HG03378 (cell line): ENCODE data around the gene CA5B.
"Not testable (repeated sequence)": the region's sequence is repeated elsewhere in the genome, so short reads cannot be mapped to it uniquely, and the experiment has no call there.

Experiments
- ATAC-seq: cut with Tn5 transposase; IDR thresholded peaks from one replicate; pipeline ENCODE4 v1.9.1; 2021; ENCODE audit warnings: mild to moderate bottlenecking, moderate library complexity; ENCODE audit not compliant: unreplicated experiment

Gene CA5B

GRCh38 chrX:15812192-15812938 is 74.3 kb downstream of the CA5B start:
- ATAC-seq: no peak

- ATAC-seq: no peak
These were observed 75.3 kb downstream of the CA5B start for GRCh38 chrX:15813416-15813815.

DNA sequence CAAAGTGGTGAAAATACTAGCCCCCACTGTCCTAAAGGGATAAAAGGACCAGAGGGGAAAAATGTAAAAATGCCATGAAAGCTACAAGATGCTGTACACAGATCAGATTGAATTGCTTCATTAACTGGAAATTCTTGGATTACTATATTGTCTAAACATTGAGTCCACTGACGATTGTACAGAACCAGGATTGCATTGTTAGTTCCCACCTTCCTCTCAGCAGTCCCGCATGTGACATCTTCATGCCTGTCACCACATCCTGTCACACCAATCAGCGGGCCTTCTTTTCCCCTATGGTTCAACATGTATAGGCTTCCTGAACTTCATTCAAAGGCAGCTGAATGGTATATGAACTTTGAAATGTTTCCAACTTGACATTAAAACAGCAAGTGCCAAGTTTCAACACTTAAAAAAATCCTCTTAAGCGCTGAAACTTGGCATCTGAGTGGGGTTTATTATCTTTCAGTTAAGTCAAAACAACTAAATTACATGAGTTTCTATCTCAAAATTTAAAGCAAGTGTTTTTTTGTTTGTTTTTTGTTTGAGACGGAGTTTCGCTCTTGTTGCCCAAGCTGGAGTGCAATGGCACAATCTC is 76.8 kb downstream of the CA5B start:
- no peak for ATAC-seq

DNA sequence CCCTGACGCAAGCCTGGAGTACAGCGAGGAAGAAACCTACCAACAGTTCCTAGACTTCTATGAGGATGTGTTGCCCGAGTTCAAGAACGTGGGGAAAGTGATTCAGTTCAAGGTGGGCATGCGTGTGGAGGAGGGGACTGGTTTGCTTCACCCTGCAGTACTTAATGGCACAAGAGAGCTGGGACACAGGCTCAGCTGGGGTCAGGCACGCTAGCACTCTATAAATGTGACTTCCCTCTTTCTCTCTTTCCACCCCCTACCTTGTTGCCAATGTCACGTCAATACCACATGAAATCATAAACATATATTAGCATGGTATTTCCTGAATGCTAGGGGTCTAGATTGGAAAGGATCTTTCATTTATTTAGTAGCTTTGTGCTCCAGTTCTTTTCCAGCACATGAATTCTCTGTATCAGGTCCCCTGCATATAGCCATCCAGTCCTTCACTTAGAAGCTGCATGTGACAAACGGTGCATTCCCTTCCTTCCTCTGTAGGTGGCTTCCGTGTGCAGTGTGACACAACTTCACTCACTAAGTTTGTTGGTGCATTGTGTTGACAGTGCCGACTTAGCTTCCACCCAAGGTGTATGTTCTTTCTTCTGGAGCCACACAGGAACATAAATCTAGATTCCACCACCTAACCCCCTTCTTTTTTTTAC is 77.8 kb downstream of the CA5B start:
- peak; percentile 61 for ATAC-seq

GRCh38 chrX:15816438-15816809 is 78.4 kb downstream of the CA5B start:
- no peak for ATAC-seq

DNA sequence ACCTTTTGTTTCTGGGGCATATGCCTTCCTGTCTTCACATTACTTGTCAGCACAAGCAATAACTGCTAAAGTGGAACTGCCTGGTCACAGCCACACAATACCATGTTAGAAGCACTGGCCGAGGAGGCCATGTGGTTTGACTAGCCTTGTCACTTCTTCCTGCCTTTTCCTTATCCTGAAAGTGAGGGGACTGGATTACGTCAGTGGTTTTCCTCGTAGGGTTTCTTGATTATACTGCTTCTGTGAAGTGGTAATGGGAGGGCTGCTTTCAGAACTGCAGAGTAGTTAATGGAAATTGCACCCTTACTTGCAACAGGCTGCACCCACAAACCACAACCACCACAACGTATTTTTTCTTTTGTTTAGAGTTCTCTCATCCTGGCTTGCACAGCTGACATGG is 78.8 kb downstream of the CA5B start:
- no peak for ATAC-seq

GRCh38 chrX:15820106-15821073 is 82.3 kb downstream of the CA5B start:
- ATAC-seq: no peak

GRCh38 chrX:15822922-15823321 is 84.9 kb downstream of the CA5B start:
- no peak for ATAC-seq

- no peak for ATAC-seq
These were observed 87.9 kb downstream of the CA5B start for GRCh38 chrX:15825936-15826335.

- no peak for ATAC-seq
These were observed 91.1 kb downstream of the CA5B start for GRCh38 chrX:15829217-15829616.

- ATAC-seq: not testable (repeated sequence)
These were observed 93.3 kb downstream of the CA5B start for GRCh38 chrX:15831347-15831746.

GRCh38 chrX:15834053-15834452 is 96.0 kb downstream of the CA5B start:
- no peak for ATAC-seq

- no peak for ATAC-seq
These were observed 96.9 kb downstream of the CA5B start for GRCh38 chrX:15834827-15835595.
